NB4 (cell line): Measurements from ENCODE around the gene XYLT1.

Experiments
- POLR2A ChIP-seq: IDR thresholded peaks from 2 replicates; pipeline ENCODE4 v1.6.1; 2011; ENCODE audit warnings: mild to moderate bottlenecking; ENCODE audit not compliant: insufficient read length; ENCODE audit errors: extremely low read depth
- TF ChIP-seq, protein P1 (sequence below): IDR thresholded peaks from one replicate; pipeline ENCODE4 v1.5.1; 2012; ENCODE audit warnings: low read depth, low read length

- TF ChIP-seq, protein P1, sequence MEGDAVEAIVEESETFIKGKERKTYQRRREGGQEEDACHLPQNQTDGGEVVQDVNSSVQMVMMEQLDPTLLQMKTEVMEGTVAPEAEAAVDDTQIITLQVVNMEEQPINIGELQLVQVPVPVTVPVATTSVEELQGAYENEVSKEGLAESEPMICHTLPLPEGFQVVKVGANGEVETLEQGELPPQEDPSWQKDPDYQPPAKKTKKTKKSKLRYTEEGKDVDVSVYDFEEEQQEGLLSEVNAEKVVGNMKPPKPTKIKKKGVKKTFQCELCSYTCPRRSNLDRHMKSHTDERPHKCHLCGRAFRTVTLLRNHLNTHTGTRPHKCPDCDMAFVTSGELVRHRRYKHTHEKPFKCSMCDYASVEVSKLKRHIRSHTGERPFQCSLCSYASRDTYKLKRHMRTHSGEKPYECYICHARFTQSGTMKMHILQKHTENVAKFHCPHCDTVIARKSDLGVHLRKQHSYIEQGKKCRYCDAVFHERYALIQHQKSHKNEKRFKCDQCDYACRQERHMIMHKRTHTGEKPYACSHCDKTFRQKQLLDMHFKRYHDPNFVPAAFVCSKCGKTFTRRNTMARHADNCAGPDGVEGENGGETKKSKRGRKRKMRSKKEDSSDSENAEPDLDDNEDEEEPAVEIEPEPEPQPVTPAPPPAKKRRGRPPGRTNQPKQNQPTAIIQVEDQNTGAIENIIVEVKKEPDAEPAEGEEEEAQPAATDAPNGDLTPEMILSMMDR = no peak
- TF ChIP-seq POLR2A = no peak
These were observed 148.9 kb downstream of the XYLT1 start for GRCh38 chr16:17321824-17322223.
